ENCODE data around the gene RIPOR3.

DNA sequence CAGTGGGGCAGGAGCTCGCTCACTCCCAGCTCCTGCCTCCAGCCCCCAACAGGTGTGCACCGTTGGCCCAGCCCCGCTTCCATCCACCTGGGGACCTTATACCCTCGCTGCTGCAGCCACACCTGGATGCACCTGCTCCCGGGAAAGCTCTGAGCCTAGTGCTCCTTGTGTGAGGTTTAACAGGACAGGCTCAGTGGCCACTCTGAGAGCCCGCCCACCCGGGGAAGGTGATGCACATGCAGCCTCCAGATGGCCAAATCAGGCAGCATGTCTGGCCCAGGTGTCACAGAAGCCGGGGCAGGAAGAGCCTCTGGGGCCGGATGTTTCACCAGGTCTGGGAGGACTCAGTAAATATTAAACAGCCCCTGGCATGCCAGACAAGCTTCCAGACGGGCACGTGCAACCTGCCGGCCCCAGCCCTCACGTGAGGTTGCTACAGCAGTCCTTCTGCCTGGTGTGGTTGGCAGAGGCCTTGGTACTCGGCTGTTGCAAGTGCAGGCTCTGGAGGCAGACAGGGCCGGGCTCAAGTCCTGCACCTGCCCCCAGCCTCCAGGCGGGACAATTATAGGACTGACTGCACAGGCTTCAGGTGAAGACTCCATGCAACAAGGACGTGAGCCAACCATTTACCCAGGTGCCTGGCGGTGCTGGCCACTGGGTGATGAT is 66.9 kb downstream of the RIPOR3 start:
- no peak for TF ChIP-seq EZH2phosphoT487 (IDR thresholded peaks at IDR 0.05; ENCODE audit: low read depth)
- TF ChIP-seq, protein P1, sequence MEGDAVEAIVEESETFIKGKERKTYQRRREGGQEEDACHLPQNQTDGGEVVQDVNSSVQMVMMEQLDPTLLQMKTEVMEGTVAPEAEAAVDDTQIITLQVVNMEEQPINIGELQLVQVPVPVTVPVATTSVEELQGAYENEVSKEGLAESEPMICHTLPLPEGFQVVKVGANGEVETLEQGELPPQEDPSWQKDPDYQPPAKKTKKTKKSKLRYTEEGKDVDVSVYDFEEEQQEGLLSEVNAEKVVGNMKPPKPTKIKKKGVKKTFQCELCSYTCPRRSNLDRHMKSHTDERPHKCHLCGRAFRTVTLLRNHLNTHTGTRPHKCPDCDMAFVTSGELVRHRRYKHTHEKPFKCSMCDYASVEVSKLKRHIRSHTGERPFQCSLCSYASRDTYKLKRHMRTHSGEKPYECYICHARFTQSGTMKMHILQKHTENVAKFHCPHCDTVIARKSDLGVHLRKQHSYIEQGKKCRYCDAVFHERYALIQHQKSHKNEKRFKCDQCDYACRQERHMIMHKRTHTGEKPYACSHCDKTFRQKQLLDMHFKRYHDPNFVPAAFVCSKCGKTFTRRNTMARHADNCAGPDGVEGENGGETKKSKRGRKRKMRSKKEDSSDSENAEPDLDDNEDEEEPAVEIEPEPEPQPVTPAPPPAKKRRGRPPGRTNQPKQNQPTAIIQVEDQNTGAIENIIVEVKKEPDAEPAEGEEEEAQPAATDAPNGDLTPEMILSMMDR (IDR thresholded peaks at IDR 0.05; ENCODE audit: low read depth, low read length): no peak

All from OCI-LY3 (cell line).